GM19468 (cell line): ENCODE results near the gene PHRF1.
"Not testable (repeated sequence)": the region's sequence is repeated elsewhere in the genome, so short reads cannot be mapped to it uniquely, and the experiment has no call there.

Experiments
- ATAC-seq: cut with Tn5 transposase; IDR thresholded peaks from one replicate; pipeline ENCODE4 v1.9.1; 2021; ENCODE audit warnings: mild to moderate bottlenecking, moderate library complexity, moderate number of reproducible peaks; ENCODE audit not compliant: unreplicated experiment; ENCODE audit errors: extremely low read depth

Gene PHRF1

DNA sequence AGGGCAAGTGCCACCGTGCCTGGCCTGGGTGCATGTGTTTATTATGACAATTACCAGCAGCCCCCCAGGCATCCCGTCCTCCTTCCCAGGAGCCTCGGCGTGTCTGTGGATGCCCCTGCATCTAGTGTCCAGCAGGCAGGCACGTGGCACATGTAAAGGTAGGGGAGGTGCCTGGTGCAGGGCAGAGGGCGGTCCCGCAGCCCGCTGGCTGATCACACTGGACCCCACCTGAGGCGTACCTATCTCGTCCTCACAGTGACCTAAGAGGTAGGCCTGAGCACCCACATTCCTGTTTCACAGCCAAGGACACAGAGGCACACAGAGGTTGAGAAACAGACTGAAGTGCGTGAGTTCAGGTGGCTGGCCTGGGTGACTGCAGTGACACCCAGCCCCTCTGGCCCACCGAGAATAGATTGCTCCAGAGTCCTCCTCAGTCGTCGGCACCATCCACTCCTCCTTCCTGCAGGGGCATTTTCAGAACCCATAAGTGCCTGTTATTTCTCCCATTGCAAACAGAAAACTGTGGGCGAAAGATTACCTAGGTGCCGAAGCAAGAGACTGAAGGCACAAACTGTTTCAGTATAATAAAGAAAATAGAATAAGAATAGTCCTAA lies 3.0 kb upstream of the PHRF1 start:
- ATAC-seq: no peak

DNA sequence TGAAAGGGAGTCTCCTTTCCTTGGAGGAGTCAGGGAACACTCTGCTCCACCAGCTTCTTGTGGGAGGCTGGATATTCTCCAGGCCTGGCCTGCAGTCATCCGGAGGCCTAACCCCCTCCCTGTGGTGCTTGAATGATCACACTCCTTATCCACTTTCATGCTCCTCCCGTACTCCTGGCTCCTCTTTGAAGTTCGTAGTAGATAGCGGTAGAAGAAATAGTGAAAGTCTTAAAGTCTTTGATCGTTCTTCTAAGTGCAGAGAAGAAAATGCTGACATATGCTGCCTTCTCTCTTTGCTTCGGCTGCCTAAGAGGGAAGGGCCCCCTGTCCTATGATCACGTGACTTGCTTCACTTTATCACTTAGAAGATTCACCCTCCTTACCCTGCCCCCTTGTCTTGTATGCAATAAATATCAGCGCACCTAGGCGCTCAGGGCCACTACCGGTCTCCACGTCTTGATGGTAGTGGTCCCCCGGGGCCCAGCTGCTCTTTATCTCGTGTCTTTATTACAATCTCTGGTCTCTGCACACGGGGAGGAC lies 2.2 kb upstream of the PHRF1 start:
- ATAC-seq: not testable (repeated sequence)

DNA sequence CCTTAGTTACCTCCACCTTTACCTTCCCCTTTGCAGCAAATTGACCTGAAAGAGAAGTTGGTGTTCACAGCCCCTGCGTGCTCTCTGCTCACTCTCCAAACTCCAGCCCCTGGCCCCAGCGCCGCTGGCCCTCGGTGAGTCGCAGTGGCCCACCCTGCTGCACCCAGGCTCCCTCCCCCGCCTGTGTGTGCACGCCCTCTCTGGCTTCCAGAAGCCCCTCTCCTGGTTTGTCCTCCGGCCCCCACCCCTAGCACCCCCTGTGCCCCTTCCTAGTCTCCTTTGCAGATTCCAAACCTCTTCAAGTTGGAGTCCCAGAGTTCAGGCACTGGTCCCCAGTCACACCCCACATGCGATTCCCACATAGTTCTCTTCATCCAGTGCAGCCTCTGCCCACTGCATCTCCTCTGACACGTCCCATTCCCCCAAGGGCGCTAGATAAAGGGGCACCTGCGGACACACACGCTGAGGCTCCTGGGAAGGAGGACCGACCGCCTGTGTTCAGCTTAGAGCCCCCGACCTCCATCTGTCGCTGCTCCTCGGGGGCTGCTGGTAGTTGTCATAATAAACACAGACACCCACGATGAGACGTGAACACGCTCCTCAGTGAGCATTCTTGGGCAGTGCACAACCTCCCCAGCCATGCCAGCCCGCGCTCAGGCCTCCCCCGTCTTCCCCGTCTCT lies 1.5 kb upstream of the PHRF1 start:
- ATAC-seq: no peak

DNA sequence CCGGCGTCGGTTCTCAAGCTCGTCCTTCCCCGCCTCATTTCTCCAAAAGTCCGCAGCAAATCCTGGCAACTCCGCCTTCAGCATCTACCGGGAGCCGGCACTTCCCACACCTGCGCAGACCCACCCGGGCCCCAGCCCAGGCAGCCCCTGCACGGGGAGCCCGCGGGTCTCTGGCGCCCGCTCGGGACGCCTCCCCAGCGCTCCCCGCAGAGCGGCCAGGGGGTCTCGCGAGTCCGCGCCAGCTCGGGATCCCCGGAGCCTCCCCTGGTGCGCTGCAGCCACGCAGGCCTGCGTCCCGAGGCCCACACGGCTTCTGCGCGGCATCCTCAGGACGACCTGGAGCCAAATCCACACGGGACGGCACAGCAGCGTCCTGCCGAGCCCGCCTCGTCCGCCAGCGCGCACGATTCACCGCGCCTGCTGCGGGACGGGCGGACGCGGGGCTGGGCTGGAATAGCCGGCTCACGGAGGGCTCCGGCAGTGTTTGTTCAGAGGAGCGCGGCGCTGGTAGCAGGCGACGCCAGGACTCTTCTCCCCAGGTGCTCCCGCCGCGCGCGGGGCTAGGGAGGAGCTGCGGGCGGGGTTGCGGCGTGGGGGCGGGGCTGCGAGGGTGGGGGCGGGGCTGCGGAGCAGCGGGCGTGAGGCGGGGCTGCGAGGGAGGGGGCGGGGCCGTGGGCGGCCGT lies 816 bp upstream of the PHRF1 start:
- no peak for ATAC-seq

DNA sequence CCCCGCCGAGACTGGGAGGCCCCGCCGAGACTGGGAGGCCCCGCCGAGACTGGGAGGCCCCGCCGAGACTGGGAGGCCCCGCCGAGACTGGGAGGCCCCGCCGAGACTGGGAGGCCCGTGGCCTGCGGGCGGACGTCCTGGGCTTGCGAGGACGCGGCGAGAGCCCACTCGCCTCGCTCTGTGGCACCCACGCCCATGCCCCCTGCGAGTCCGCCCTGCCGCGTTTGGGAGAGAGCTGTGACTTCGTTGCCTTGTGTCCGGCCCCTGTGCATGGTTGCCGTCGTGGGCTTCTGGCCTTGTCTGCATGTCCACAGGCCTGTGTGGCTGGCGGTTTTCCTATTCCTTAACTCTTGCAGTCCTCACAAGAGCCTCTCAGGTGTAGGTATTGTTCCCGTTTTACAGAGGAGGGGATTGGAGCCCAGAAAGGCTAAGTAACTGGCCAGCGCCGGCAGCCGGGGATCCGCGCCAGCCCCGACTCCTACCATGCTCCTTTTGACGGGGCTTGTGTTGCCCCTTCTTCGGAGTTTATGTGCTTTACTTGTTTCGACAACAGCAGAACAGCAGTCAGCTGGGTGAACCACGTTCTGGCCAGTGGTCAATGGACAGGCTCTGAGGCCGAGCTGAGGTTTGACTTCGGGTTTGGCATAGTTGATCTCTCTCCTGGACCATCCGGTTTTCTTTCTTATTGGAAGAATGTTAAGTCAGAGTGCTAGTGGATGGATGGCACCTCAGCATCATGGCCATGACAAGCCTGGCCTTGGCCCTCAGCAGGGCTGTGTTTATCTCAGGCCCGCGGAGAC lies 741 bp downstream of the PHRF1 start:
- no peak for ATAC-seq

DNA sequence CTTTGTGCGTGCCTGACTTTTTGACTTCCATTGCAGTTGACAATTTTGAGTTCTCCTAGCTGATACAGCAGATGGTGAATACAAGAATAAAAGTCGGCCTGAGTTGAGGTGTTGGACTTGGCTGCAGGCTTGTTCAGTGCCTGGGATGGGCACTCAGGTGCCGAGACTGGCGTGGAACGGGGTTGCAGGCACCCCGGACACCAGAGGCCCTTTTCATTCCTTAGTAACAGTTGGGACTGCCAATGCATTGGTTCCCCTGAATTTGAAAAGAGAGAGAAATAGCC lies 1.3 kb downstream of the PHRF1 start:
- no peak for ATAC-seq

DNA sequence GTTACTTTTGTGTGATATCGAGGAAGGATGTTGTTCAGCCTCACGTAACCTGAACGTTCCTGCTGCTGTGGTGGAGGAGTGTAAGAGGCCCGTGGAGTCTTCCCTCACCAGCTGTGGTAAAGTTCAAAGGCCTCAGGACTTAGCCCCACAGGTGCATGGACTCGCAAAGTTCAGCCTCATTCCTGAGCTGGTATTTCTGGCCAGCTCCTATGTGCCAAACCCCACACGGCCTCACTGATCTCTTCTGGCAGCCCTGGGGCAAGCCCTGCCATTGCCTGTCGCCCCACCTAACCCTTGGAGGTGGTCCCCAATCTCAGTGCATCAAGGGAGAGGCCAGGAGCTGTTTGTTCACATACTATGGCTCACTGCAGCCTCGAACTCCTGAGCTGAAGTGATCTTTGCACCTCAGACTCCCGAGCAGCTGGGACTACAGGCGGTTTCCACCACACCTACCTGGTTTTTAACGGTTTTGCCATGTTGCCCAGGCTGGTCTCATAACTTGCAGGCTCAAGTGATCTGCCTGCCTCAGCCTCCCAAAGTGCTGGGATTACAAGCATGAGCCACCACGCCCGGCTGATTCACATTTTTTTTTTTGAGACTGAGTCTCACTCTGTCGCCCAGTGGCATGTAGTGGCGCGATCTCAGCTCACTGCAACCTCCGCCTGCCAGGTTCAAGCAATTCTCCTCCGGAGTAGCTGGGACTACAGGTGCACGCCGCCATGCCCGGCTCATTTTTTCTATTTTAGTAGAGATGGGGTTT lies 2.2 kb downstream of the PHRF1 start:
- ATAC-seq: no peak

DNA sequence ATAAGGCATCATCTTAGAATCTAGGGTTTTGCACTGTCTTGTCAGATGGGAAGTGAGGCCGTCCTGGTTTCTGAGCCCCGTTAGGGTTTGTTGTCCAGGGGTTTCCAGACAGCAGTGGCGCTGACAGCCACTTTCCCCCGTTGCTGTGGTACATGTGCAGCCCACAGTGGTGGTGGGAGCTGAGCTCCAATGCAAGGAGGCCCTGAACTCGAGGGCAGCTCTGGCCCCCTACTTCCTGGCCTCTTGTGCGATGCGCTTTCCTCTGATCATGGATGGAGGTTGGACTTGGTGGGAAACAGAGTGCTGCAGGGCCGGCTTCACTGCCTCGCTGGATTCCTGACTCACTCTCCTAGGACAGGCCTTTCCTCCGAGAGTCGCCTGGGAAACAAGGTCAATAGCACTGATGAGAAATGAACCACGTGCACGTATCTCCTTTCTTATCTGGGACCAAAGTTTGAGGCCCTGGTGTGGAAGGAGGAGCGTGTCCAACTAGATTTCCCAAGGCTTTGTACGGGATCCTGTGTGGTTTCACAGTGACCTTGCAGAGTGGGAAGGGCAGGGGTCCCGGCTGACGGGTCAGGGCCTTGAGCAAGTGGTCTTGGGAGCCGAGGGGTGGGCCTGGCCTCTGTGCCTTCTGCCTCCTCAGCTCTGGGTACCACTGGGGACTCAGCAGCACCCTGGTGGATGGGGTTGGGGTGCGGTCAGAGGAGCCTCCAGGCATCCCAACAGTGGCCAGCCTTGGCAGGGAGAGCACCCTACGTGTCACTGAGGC lies 3.7 kb downstream of the PHRF1 start:
- ATAC-seq: no peak

DNA sequence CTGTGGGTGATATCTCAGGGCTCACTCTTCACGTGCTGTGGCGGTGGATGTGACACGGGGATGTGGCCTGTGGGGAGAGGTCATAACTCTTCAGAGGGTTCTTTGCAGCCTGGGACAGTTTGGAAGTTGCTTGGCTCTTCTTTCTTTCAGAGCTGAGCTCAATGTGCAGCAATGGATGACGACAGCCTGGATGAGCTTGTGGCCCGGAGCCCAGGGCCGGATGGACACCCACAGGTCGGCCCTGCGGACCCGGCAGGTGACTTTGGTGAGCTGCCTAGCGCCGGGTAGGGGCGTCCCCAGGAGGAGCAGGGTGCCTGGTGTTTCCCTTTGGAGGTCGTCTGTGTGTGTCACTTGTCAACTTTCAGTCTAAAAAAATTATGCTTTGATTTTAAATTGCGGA lies 5.1 kb downstream of the PHRF1 start:
- ATAC-seq: no peak

DNA sequence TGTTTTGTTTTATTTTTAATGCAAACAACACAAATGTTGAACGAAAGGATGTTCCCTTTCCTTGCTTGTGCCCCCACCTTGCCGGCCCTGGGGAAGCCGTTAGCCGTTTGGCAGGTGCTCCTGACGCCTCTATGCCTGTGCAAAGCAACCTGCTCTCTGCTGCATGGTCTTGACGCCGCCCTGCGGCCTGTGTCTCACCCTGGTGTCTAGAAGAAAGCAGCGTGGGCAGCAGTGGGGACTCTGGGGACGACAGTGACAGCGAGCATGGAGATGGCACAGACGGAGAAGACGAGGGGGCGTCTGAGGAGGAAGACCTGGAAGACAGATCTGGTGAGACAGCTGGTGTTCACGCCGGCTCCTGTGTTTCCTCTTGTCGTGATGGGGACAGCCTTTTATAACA lies 5.5 kb downstream of the PHRF1 start:
- no peak for ATAC-seq

DNA sequence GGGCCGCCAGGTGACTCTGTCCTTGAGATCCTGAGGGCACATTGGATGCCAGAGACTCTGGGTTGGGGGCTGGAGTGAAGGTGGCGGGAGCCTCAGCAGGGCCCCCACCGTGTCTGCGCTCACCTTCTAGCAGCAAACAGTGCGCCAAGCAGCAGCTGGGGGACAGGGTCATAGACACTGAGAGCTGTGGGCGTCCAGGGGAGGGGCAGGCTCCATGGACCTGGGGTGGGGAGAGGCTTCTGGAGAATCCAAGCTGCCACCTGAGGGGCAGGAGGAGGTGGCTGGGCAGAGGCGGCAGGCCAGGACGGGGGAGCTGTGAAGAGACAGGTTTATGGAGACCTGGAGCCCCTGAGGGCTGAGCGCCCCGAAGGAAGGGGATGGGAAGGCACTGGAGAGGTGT lies 8.0 kb downstream of the PHRF1 start:
- no peak for ATAC-seq

DNA sequence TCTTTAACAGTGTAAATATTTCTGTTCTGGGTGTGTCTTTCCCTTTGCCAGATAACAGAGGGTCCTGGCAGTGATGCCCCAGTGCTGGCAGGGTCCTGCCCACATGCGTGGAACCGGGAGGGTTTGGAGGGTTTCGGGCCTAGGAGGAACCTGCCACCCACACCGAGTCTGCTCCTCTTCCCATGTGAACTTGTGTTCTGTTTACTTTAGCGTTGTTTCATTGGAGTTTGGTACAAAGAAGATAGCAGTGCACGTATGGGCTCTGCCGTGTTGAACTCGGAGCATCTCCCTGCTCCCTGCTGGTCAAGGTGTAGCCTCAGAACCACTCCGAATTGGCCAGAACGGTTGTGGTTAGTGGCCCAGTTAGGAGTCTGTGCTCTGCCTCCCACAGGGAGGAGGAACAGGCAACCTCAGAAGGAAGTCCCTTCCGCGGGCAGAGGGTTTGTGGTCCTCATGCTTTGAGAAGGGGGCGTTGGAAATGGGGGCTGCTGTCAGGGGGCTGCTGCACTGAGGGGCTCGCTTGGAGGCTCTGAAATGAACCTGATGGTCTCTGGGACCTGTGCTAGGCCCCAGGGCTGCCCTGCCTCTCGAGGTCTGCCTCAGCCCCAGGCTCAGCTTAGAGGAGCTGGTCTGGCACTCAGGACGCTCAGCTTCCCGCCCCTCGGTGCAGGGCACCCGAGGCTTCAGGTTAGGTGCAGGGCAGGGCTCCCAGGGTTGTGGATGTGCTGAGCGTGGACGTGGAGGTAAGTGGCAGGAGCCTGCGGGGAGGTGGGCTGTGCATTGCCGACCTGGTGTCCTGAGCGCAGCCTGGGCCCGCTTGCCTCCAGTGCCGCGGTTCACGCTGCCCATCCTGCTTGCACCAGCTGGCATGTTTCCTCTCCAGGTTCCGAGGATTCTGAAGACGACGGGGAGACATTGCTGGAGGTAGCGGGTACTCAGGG lies 10.4 kb downstream of the PHRF1 start:
- no peak for ATAC-seq

DNA sequence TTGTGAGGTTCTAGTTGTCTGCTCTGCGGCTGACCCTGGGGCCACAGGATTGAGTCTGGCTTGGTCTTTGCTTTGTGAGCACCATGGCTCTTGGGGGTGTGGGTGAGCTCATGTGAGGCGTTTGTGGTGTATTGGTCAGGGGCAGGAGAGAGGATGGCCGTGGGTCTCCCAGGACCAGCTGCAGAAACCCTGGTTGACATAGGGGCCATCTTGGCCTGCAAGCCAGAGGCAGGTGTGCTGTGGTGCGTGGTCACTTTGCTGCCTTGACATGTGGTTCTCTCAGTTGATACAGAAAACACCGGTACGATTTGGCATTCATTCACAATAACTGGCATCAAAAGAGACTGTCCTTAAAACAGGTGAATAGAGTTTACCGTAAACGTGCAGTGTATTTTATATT lies 11.3 kb downstream of the PHRF1 start:
- ATAC-seq: no peak

DNA sequence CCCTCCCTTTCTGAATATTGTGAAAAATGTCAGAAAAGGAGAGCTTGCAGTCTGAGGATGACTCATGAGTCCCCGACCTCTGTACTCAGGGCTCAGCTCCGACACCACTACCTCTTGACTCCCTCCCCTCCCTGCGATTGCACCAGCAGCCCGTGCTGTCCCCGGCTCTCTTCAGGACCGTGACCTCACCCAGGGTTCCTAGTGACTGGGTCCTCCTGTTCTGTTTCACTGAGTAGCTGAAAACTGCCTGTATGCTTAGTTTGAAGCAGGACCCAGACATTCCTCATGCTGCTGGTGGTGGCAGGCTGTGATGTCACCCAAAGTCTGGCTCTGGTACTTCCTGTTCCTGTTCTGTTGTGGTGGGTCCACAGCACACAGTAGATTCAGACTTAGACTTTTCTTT lies 11.7 kb downstream of the PHRF1 start:
- ATAC-seq: no peak

DNA sequence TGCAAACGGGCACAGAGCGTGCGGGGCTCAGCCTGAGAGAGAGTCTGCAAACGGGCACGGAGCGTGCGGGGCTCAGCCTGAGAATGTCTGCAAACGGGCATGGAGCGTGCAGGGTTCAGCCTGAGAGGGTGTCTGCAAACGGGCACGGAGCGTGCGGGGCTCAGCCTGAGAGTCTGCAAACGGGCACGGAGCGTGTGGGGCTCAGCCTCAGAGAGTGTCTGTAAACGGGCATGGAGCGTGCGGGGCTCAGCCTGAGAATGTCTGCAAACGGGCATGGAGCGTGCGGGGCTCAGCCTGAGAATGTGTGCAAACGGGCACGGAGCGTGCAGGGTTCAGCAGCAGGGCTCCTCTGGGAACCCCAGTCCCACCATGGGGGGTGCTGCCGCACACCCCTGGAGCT lies 13.5 kb downstream of the PHRF1 start:
- no peak for ATAC-seq

DNA sequence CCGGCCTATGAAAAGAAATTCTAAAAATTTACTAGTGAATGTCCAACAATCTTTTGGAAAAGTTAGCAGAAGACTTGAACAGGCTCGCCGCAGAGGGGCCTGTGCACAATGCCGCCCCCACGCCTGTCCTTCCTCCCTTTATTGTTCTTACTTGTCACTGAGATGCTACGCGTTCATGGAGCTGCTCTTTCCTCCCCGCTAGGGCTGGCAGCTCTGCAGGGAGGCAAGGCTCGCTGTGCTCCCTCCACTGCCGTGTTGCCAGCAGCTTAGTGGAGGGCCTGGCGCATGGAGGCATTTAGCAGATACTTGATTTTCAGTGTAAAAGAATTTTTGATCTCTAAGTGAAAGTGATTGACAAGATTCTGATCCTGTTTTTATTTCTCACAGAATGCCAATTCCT lies 14.7 kb downstream of the PHRF1 start:
- ATAC-seq: no peak

DNA sequence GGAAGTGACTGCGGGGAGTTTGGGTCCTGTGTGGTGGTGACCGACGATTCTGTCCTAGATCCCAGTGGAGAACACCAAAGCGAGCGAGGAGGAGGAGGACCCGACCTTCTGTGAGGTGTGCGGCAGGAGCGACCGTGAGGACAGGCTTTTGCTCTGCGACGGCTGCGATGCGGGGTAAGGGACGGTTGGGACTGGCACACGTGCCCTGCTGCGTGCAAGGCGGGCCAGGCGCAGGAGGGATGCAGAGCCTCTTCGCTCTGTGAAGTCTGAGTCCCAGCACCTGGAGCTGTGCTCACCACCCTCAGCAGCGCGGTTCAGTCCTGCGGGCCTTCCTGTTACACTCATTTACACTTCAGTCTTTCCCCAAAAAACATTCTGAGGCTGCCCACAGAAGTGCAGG lies 16.2 kb downstream of the PHRF1 start:
- no peak for ATAC-seq

DNA sequence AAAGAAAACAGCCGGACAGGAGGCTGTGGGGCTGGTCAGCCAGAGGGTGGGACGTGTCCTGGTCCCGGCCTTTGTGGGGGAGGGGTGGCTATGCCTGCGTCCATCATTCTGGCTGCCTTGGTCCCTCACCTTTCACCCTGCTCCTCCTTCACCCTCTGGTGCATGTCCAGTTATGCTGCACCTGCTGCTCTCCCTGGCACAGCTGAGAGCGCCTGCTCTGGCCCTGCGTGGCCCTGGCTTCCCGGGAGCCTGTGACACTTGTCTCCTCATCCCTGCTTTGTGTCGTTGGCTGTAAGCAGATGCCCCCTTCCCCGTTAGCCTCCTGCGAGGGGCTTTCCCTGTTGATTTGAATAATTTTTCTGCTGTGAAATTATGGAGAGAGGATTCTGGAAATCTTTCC lies 16.6 kb downstream of the PHRF1 start:
- ATAC-seq: no peak
